H1 (cell line): Measurements from ENCODE around the gene GMPR2. TPM values are rescaled to one million over a fixed set of nuclear protein-coding genes. Genes with fewer than 3 reads are reported as not detected.

Source experiments
- CREB1 ChIP-seq: IDR thresholded peaks from 2 replicates; pipeline ENCODE4 v1.6.1; 2012; ENCODE audit warnings: inconsistent platforms
- EP300 ChIP-seq, 2 experiments: IDR thresholded peaks; 1 replicate in 1 of 2; 2 replicates in 1 of 2; pipeline ENCODE4 v1.6.1; 2011 to 2012; ENCODE audit warnings: low read depth in 2 of 2, low read length in 2 of 2, mild to moderate bottlenecking in 2 of 2, borderline replicate concordance in 1 of 2, inconsistent platforms in 1 of 2, moderate library complexity in 1 of 2
- GTF2F1 ChIP-seq: IDR thresholded peaks from 2 replicates; pipeline ENCODE4 v1.6.1; 2012; ENCODE audit warnings: low read depth, low read length, improper control_type of control experiment, borderline replicate concordance
- NANOG ChIP-seq: IDR thresholded peaks from 2 replicates; pipeline ENCODE4 v1.6.1; 2011; ENCODE audit warnings: low read length, low read depth, mild to moderate bottlenecking, inconsistent platforms; ENCODE audit not compliant: insufficient read depth, poor library complexity, severe bottlenecking
- RFX5 ChIP-seq: IDR thresholded peaks from 2 replicates; pipeline ENCODE4 v1.6.1; 2011; ENCODE audit warnings: low read depth, low read length, improper control_type of control experiment, borderline replicate concordance
- RNF2 ChIP-seq: fragments of 200-900, 300-1000 bp; sonication (generic); IDR thresholded peaks from 2 replicates; pipeline ENCODE4 v1.7.1; 2016; ENCODE audit warnings: borderline replicate concordance, low read depth, mild to moderate bottlenecking, antibody characterized with exemption, low read length; ENCODE audit not compliant: poor library complexity, severe bottlenecking; ENCODE audit errors: missing control alignments
- SIX5 ChIP-seq: IDR thresholded peaks from 2 replicates; pipeline ENCODE4 v1.6.1; 2011; ENCODE audit warnings: mild to moderate bottlenecking, low read depth, low read length
- polyA plus RNA-seq, 7 experiments: library from polyadenylated mRNA; depleted of rRNA in 3 of 7; stranded (reverse) in 5 of 7; unstranded in 2 of 7; fragments of >200 nt in 5 of 7; fragments of 200-250 nt in 2 of 7; gene quantifications; 1 replicate in 5 of 7; 2 replicates in 1 of 7; 4 replicates in 1 of 7; pipeline versions ENCODE4 v1.2.1 to v1.2.3, GENCODE V29; 2011 to 2013; ENCODE audit warnings: missing spikeins in 2 of 7, mixed read lengths in 2 of 7
- total RNA-seq: library from RNA; stranded (reverse); fragmentation: NEBNext Ultra II Directional; extraction: Animal tissue kit (Norgen Biotek cat#: 25700); gene quantifications from 2 replicates; pipeline ENCODE4 v1.2.1, GENCODE V29; 2021

The GMPR2 gene
- total and polyA plus RNA-seq, 2 of the 8 experiments (the other 6 are each of a cell fraction or from before 2014, with no cell fraction given) = 61.6 to 85.3 TPM

- no peak for TF ChIP-seq EP300 (IDR thresholded peaks at IDR 0.05; ENCODE audit: borderline replicate concordance in 1 of 2, low read depth in 2 of 2, low read length in 2 of 2)
- no peak for TF ChIP-seq RNF2
- no peak for TF ChIP-seq NANOG
- no peak for TF ChIP-seq GTF2F1
- no peak for TF ChIP-seq SIX5
- no peak for TF ChIP-seq RFX5
- no peak for TF ChIP-seq CREB1
These were observed 25.4 kb downstream of the GMPR2 start (continued) for GRCh38 chr14:24258119-24258518.
